ENCODE measurements around the gene NUTM2G.
"Not testable (repeated sequence)": the region's sequence is repeated elsewhere in the genome, so short reads cannot be mapped to it uniquely, and the experiment has no call there.

The NUTM2G gene

GRCh38 chr9:96950539-96950938, 21.9 kb downstream of the NUTM2G start:
- not testable (repeated sequence) for DNase-seq

- not testable (repeated sequence) for DNase-seq
Measured at GRCh38 chr9:96967591-96967990, 38.9 kb downstream of the NUTM2G start.

GRCh38 chr9:96972552-96972951, 43.9 kb downstream of the NUTM2G start:
- DNase-seq = not testable (repeated sequence)

DNA sequence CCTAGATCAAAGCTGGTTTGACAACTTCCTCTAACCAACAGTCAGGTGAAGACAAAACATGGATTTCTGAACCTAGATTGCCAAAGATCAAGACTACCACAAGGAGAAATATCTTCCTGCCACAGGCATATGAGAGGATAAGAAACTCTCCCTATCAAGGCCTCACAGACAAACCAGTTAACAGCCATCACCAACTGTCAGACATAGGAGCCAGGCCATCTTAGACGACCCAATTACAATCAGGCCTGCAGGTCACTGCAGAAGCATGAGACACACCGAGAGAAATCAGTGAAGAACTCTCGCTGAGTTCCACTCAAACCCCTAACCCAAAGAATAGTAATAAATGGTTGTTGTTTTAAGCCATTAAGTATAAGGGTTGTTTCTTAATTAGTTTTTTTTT, 45.4 kb downstream of the NUTM2G start:
- DNase-seq = not testable (repeated sequence)

DNA sequence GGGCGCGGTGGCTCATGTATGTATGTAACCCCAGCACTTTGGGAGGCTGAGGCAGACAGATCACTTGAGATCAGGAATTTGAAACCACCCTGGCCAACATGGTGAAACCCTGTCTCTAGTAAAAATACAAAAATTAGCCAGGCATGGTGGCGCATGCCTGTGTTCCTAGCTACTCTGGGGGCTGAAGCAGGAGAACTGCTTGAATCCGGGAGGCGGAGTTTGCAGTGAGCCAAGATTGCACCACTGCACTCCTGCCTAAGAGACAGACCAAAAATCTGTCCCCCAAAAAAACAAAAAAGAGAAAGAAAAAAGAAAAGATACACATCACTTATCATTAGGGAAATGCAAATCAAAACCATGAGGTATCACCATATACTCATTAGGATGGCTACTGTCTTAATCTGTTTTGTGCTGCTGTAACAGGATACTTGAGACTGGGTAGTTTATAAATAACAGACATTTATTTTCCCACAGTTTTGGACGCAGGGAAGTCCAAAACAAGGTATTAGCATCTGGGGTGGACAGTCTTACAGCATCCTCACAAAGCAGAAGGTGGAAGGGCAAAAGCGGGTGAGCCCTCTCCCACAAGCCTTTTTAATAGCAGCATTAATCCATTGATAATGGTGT, 55.0 kb downstream of the NUTM2G start:
- not testable (repeated sequence) for DNase-seq

DNA sequence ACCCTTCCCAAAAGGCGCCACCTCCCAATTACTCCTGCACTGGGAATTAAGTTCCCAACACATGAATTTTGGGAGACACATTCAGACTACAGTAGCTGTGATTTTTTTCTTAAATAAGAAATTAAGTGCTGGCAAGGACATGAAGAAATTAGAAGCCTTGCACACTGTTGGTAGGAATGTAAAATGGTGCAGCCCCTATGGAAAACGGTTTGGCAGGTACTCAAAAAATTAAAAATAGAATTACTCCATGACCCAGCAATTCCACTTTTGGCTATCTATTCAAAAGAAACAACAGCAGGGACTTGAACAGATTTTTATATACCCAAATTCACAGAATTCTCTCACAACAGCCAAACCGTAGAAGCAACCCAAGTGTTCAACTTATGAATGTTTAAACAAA, 55.5 kb downstream of the NUTM2G start:
- not testable (repeated sequence) for DNase-seq

DNA sequence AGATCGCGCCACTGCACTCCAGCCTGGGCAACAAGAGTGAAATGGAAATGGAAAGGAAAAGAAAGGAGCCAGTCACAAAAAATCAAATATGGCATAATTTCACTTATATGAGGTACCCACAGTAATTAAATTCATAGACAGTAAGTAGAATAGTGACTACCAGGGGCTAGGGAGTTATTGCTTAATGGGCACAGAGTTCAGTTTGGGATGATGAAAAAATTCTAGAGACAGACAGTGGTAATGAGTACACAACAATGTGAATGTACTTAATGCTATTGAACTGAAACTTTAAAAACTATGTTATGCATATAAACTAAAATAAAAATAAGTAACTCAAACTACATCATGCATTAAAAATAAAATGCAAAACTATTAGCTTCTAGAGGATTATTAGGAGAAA, 56.2 kb downstream of the NUTM2G start:
- not testable (repeated sequence) for DNase-seq
